Thyroid gland (tissue), 4 donors: ENCODE data around the gene ZDHHC8. TPM values are rescaled to one million over a fixed set of nuclear protein-coding genes. Genes with fewer than 3 reads are reported as not detected.

Source experiments
- DNase-seq, 2 donors: peaks; one replicate each; pipeline ENCODE4 v3.0.0-alpha.2; 2019
- H3K27ac ChIP-seq, 3 donors: fragments of 200-600 bp; sonication (generic); 1 replicate in 2 of 3; 2 replicates in 1 of 3; pipeline ENCODE4 v1.5.1; 2016 to 2019; ENCODE audit warnings: mild to moderate bottlenecking in 1 of 3, moderate library complexity in 1 of 3
- H3K27me3 ChIP-seq: fragments of 200-600 bp; sonication (generic); one replicate; pipeline ENCODE4 v1.5.1; 2019
- H3K36me3 ChIP-seq, 2 donors: fragments of 200-600 bp; sonication (generic); one replicate each; pipeline ENCODE4 v1.5.1; 2016 to 2019
- H3K4me1 ChIP-seq, 2 donors: fragments of 200-600 bp; sonication (generic); one replicate each; pipeline ENCODE4 v1.5.1; 2017 to 2019
- H3K4me3 ChIP-seq, 3 donors: fragments of 200-600 bp; sonication (generic); replicated peaks in 1 of 3; 1 replicate in 2 of 3; 2 replicates in 1 of 3; pipeline ENCODE4 v1.5.1; 2016; ENCODE audit warnings: mild to moderate bottlenecking in 1 of 3
- H3K9me3 ChIP-seq: fragments of 200-600 bp; sonication (generic); one replicate; pipeline ENCODE4 v1.5.1; 2017
- CTCF ChIP-seq, 6 experiments: fragments of 200-600 bp in 3 of 6; fragments of 450-650 bp in 3 of 6; sonication (generic) in 3 of 6; IDR thresholded peaks; one replicate each; pipeline ENCODE4 v1.5.1; 2016 to 2019; ENCODE audit warnings: antibody characterized with exemption in 6 of 6, mild to moderate bottlenecking in 2 of 6, inconsistent platforms in 1 of 6, moderate library complexity in 1 of 6
- POLR2A ChIP-seq, 2 donors: fragments of 450-650 bp; IDR thresholded peaks; one replicate each; pipeline ENCODE4 v1.6.1; 2017; ENCODE audit warnings: antibody characterized with exemption in 2 of 2, mild to moderate bottlenecking in 2 of 2, moderate library complexity in 1 of 2
- WGBS, 2 donors: methylation state at CpG; one replicate each; pipeline ENCODE4 v1.1.5; 2017; 5-methylcytosine and 5-hydroxymethylcytosine counted together
- intact Hi-C: fragments of 100-400 bp; cut with DNase I; formaldehyde crosslinking; loops from one replicate; pipeline ENCODE4 v1.15.1; 2023
- total RNA-seq, 4 donors: library from RNA; depleted of rRNA; stranded (reverse); fragments of >200 nt; gene quantifications; one replicate each; pipeline ENCODE4 v1.2.3, GENCODE V29; 2016

ZDHHC8 gene
- total RNA-seq, 4 donors from 2014 or later: 13.4 to 22.4 (median 18.9) TPM

GRCh38 chr22:20176421-20177085 lies 44.9 kb downstream of the ZDHHC8 start:
- no peak for DNase-seq
- Histone ChIP-seq H3K36me3 (no peaks in the 10 kb centered on the region), H3K4me1 (peaks cover 0 to 5% of the 10 kb centered on the region in 2 donors), H3K27me3 (no peaks in the 10 kb centered on the region), H3K27ac (no peak overlapping the region), H3K9me3 (no peaks in the 10 kb centered on the region), H3K4me3 (no peak overlapping the region)
- TF ChIP-seq POLR2A (IDR thresholded peaks at IDR 0.05) (no peak), CTCF (IDR thresholded peaks at IDR 0.05) (no peak)
- 85 to 88% methylated on average over 14 to 17 of the region's 17 CpGs for WGBS, 2 donors
- intact Hi-C loops: no loop called here

GRCh38 chr22:20177217-20177911 lies 45.8 kb downstream of the ZDHHC8 start:
- intact Hi-C loops: no loop called here
- Histone ChIP-seq H3K27ac (no peak overlapping the region), H3K4me3 (no peak overlapping the region), H3K36me3 (no peaks in the 10 kb centered on the region), H3K27me3 (no peaks in the 10 kb centered on the region), H3K9me3 (no peaks in the 10 kb centered on the region), H3K4me1 (peaks cover 0 to 6% of the 10 kb centered on the region in 2 donors)
- WGBS, 2 donors: 84 to 86% methylated on average over 20 of the region's 21 CpGs
- DNase-seq: no peak
- TF ChIP-seq CTCF (IDR thresholded peaks at IDR 0.05) (no peak), POLR2A (IDR thresholded peaks at IDR 0.05) (no peak)

GRCh38 chr22:20178075-20178914 lies 46.7 kb downstream of the ZDHHC8 start:
- H3K27ac ChIP-seq: no peak overlapping the region
- peaks cover 0 to 6% of the 10 kb centered on the region in 2 donors for H3K4me1 ChIP-seq
- TF ChIP-seq POLR2A (IDR thresholded peaks at IDR 0.05) (no peak), CTCF (IDR thresholded peaks at IDR 0.05) (no peak)
- intact Hi-C loops: no loop called here
- H3K4me3 ChIP-seq: no peak overlapping the region
- 87 to 89% methylated on average over 20 to 27 of the region's 29 CpGs for WGBS, 2 donors
- no peaks in the 10 kb centered on the region for H3K36me3 ChIP-seq
- no peak for DNase-seq
- H3K27me3 ChIP-seq: no peaks in the 10 kb centered on the region
- no peaks in the 10 kb centered on the region for H3K9me3 ChIP-seq

- peaks cover 0 to 6% of the 10 kb centered on the region in 2 donors for H3K4me1 ChIP-seq
- TF ChIP-seq CTCF (IDR thresholded peaks at IDR 0.05) (no peak), POLR2A (IDR thresholded peaks at IDR 0.05) (no peak)
- no peak overlapping the region for H3K27ac ChIP-seq
- H3K36me3 ChIP-seq: no peaks in the 10 kb centered on the region
- no peak overlapping the region for H3K4me3 ChIP-seq
- intact Hi-C loops: no loop called here
- no peaks in the 10 kb centered on the region for H3K9me3 ChIP-seq
- no peaks in the 10 kb centered on the region for H3K27me3 ChIP-seq
- DNase-seq: no peak
- 89 to 96% methylated on average over 6 to 10 of the region's 10 CpGs for WGBS, 2 donors
These were observed 47.3 kb downstream of the ZDHHC8 start for GRCh38 chr22:20178915-20179227.
